Endothelial cell of umbilical vein (primary cell): ENCODE data around the gene RYR2.

Experiments used
- EZH2 ChIP-seq: IDR thresholded peaks from 2 replicates; pipeline ENCODE4 v1.6.1; 2012; ENCODE audit warnings: borderline replicate concordance, low read depth, mild to moderate bottlenecking, moderate library complexity, low read length, inconsistent platforms; ENCODE audit not compliant: severe bottlenecking
- GATA2 ChIP-seq: IDR thresholded peaks from 2 replicates; pipeline ENCODE4 v1.7.0; 2011; ENCODE audit warnings: low read depth, mild to moderate bottlenecking, moderate library complexity, mixed read lengths, low read length; ENCODE audit not compliant: insufficient read length, insufficient read depth
- JUN ChIP-seq: IDR thresholded peaks from 2 replicates; pipeline ENCODE4 v1.6.1; 2011; ENCODE audit warnings: borderline replicate concordance, low read depth; ENCODE audit not compliant: insufficient read length, insufficient read depth
- MAX ChIP-seq: IDR thresholded peaks from 2 replicates; pipeline ENCODE4 v1.6.1; 2011; ENCODE audit not compliant: insufficient read depth, insufficient read length
- POLR2A ChIP-seq: IDR thresholded peaks from 2 replicates; pipeline ENCODE4 v1.6.1; 2012; ENCODE audit warnings: low read depth, mild to moderate bottlenecking, control low read depth, low read length
- POLR2AphosphoS5 ChIP-seq: IDR thresholded peaks from 2 replicates; pipeline ENCODE4 v1.6.1; 2012; ENCODE audit warnings: low read depth, mild to moderate bottlenecking, control low read depth, low read length, moderate library complexity; ENCODE audit not compliant: insufficient read depth
- TF ChIP-seq, protein P1 (sequence below), 2 donors: IDR thresholded peaks; 1 replicate in 1 of 2; 2 replicates in 1 of 2; pipeline ENCODE4 v1.5.1; 2011; ENCODE audit warnings: low read length in 2 of 2, mild to moderate bottlenecking in 2 of 2, moderate library complexity in 2 of 2, control low read depth in 1 of 2, inconsistent platforms in 1 of 2, low read depth in 1 of 2; ENCODE audit not compliant: insufficient read depth in 1 of 2; ENCODE audit errors: extremely low read depth in 1 of 2

- TF ChIP-seq MAX, result no peak
- TF ChIP-seq, protein P1, sequence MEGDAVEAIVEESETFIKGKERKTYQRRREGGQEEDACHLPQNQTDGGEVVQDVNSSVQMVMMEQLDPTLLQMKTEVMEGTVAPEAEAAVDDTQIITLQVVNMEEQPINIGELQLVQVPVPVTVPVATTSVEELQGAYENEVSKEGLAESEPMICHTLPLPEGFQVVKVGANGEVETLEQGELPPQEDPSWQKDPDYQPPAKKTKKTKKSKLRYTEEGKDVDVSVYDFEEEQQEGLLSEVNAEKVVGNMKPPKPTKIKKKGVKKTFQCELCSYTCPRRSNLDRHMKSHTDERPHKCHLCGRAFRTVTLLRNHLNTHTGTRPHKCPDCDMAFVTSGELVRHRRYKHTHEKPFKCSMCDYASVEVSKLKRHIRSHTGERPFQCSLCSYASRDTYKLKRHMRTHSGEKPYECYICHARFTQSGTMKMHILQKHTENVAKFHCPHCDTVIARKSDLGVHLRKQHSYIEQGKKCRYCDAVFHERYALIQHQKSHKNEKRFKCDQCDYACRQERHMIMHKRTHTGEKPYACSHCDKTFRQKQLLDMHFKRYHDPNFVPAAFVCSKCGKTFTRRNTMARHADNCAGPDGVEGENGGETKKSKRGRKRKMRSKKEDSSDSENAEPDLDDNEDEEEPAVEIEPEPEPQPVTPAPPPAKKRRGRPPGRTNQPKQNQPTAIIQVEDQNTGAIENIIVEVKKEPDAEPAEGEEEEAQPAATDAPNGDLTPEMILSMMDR (IDR thresholded peaks at IDR 0.05; ENCODE audit: extremely low read depth in 1 of 2, insufficient read depth in 1 of 2, low read depth in 1 of 2, low read length in 2 of 2), result no peak
- TF ChIP-seq POLR2AphosphoS5, result no peak
- TF ChIP-seq POLR2A, result no peak
- TF ChIP-seq EZH2, result no peak
- TF ChIP-seq JUN, result no peak
- TF ChIP-seq GATA2, result no peak
Observed at GRCh38 chr1:237146241-237146640, 104.3 kb downstream of the RYR2 start.
